ENCODE results near the gene ADAM15.

The ADAM15 gene

GRCh38 chr1:155018617-155019348 is 32.3 kb upstream of the ADAM15 start:
- TF ChIP-seq FOXM1 (IDR thresholded peaks at IDR 0.05; ENCODE audit: borderline replicate concordance) = no peak
- TF ChIP-seq SUZ12 (IDR thresholded peaks at IDR 0.05) = no peak
- no peak for TF ChIP-seq L3MBTL2 (conservative IDR thresholded peaks at IDR 0.05)
- TF ChIP-seq FOXK2 (IDR thresholded peaks at IDR 0.05) = no peak
- TF ChIP-seq ARNT (IDR thresholded peaks at IDR 0.05) = no peak
- no peak for TF ChIP-seq LEF1 (IDR thresholded peaks at IDR 0.05; ENCODE audit: borderline replicate concordance)
- ChIA-PET POLR2A (interaction anchor here (0.9 to 5.3 kb wide), 5 partner anchors 18 to 82 kb away, joined by 3 to 43 read pairs (median 3); partner anchors contain the start of gene PMVK), CTCF (interaction anchor here (0.8 to 1.8 kb wide), 4 partner anchors 9 to 58 kb away, joined by 3 to 12 read pairs (median 4); partner anchors contain the start of genes DCST1 and DCST2)

GRCh38 chr1:155019377-155020245 is 31.5 kb upstream of the ADAM15 start:
- no peak for DNase-seq (ENCODE audit: extremely low spot score)
- CTCF ChIA-PET = interaction anchor here (0.8 to 1.1 kb wide), 2 partner anchors 31 to 59 kb away, joined by 3 read pairs; partner anchors contain the start of gene ADAM15
- no peak for TF ChIP-seq ZNF384 (IDR thresholded peaks at IDR 0.05)
- TF ChIP-seq SP1 (IDR thresholded peaks at IDR 0.05) = no peak
- no peak for TF ChIP-seq CTBP1 (IDR thresholded peaks at IDR 0.05; ENCODE audit: borderline replicate concordance)
- TF ChIP-seq ELF4 (IDR thresholded peaks at IDR 0.05) = no peak
- TF ChIP-seq FOXK2 (IDR thresholded peaks at IDR 0.05) = no peak
- no peak for TF ChIP-seq SUZ12 (IDR thresholded peaks at IDR 0.05)
- TF ChIP-seq NFRKB (IDR thresholded peaks at IDR 0.05) = no peak
- TF ChIP-seq LEF1 (IDR thresholded peaks at IDR 0.05; ENCODE audit: borderline replicate concordance) = no peak
- no peak for TF ChIP-seq FOXA1 (IDR thresholded peaks at IDR 0.05)
- no peak for TF ChIP-seq L3MBTL2 (conservative IDR thresholded peaks at IDR 0.05)
- POLR2A ChIA-PET = interaction anchor here (0.9 to 1.4 kb wide), 4 partner anchors 19 to 83 kb away, joined by 3 read pairs; partner anchors contain the start of gene PMVK

More at GRCh38 chr1:155018617-155019348, 32.3 kb upstream of the ADAM15 start:
- no peak for DNase-seq (ENCODE audit: extremely low spot score)

GRCh38 chr1:155022136-155022926 is 28.8 kb upstream of the ADAM15 start:
- POLR2A ChIA-PET = interaction anchor here (1.2 kb wide), 1 partner anchor 24 kb away, joined by 4 read pairs; no protein-coding TSS in a partner anchor

GRCh38 chr1:155022927-155023236 is 28.2 kb upstream of the ADAM15 start:
- POLR2A ChIA-PET = interaction anchor here (0.9 to 1.2 kb wide), 2 partner anchors 24 to 62 kb away, joined by 3 to 4 read pairs; partner anchors contain the start of gene PYGO2

More at GRCh38 chr1:155022136-155022926, 28.8 kb upstream of the ADAM15 start:
- TF ChIP-seq FOXK2 (IDR thresholded peaks at IDR 0.05) (no peak), NFRKB (IDR thresholded peaks at IDR 0.05) (no peak), HDGF (IDR thresholded peaks at IDR 0.05; ENCODE audit: borderline replicate concordance) (no peak), SUZ12 (IDR thresholded peaks at IDR 0.05) (no peak), PKNOX1 (IDR thresholded peaks at IDR 0.05) (no peak), L3MBTL2 (conservative IDR thresholded peaks at IDR 0.05) (no peak), LEF1 (IDR thresholded peaks at IDR 0.05; ENCODE audit: borderline replicate concordance) (no peak)
- CTCF ChIA-PET = interaction anchor here (1.4 kb wide), 1 partner anchor 22 kb away, joined by 4 read pairs; no protein-coding TSS in a partner anchor
- no peak for DNase-seq (ENCODE audit: extremely low spot score)

GRCh38 chr1:155023627-155024026 is 27.5 kb upstream of the ADAM15 start:
- ChIA-PET POLR2A (interaction anchor here (0.9 kb wide), 1 partner anchor 62 kb away, joined by 3 read pairs; the partner anchor contains the start of gene PYGO2), CTCF (interaction anchor here (0.5 to 0.9 kb wide), 2 partner anchors 11 to 40 kb away, joined by 3 read pairs; partner anchors contain the start of gene EFNA4)
- TF ChIP-seq PKNOX1 (IDR thresholded peaks at IDR 0.05) (no peak), LEF1 (IDR thresholded peaks at IDR 0.05; ENCODE audit: borderline replicate concordance) (no peak), BHLHE40 (IDR thresholded peaks at IDR 0.05; ENCODE audit: borderline replicate concordance) (no peak), ZNF384 (IDR thresholded peaks at IDR 0.05) (no peak), CTBP1 (IDR thresholded peaks at IDR 0.05; ENCODE audit: borderline replicate concordance) (no peak), SUZ12 (IDR thresholded peaks at IDR 0.05) (no peak), FOXK2 (IDR thresholded peaks at IDR 0.05) (no peak), NFRKB (IDR thresholded peaks at IDR 0.05) (no peak), ARNT (IDR thresholded peaks at IDR 0.05) (no peak), FOXM1 (IDR thresholded peaks at IDR 0.05; ENCODE audit: borderline replicate concordance) (no peak), HDGF (IDR thresholded peaks at IDR 0.05; ENCODE audit: borderline replicate concordance) (no peak)
- DNase-seq (ENCODE audit: extremely low spot score) = no peak

More at GRCh38 chr1:155022927-155023236, 28.2 kb upstream of the ADAM15 start:
- TF ChIP-seq ZNF384 (IDR thresholded peaks at IDR 0.05) (no peak), CTBP1 (IDR thresholded peaks at IDR 0.05; ENCODE audit: borderline replicate concordance) (no peak), TARDBP (IDR thresholded peaks at IDR 0.05) (no peak), FOXA1 (IDR thresholded peaks at IDR 0.05) (no peak), L3MBTL2 (conservative IDR thresholded peaks at IDR 0.05) (no peak), FOXK2 (IDR thresholded peaks at IDR 0.05) (no peak), BHLHE40 (IDR thresholded peaks at IDR 0.05; ENCODE audit: borderline replicate concordance) (no peak), SUZ12 (IDR thresholded peaks at IDR 0.05) (no peak), PKNOX1 (IDR thresholded peaks at IDR 0.05) (no peak), ELF4 (IDR thresholded peaks at IDR 0.05) (no peak), ARNT (IDR thresholded peaks at IDR 0.05) (no peak), LEF1 (IDR thresholded peaks at IDR 0.05; ENCODE audit: borderline replicate concordance) (no peak), SP1 (IDR thresholded peaks at IDR 0.05) (no peak), FOXM1 (IDR thresholded peaks at IDR 0.05; ENCODE audit: borderline replicate concordance) (no peak)
- no peak for DNase-seq (ENCODE audit: extremely low spot score)
- CTCF ChIA-PET = interaction anchor here (1.4 kb wide), 1 partner anchor 23 kb away, joined by 4 read pairs; no protein-coding TSS in a partner anchor

Data from HEK293T (cell line).